Midbrain (tissue), 1 donor: ENCODE results near the gene KRTCAP2.
"Not testable (repeated sequence)": the region's sequence is repeated elsewhere in the genome, so short reads cannot be mapped to it uniquely, and the experiment has no call there.

Experiments
- DNase-seq: peaks from one replicate; lab custom pipeline; 2025; lab: John Stamatoyannopoulos, UW

The KRTCAP2 gene

DNA sequence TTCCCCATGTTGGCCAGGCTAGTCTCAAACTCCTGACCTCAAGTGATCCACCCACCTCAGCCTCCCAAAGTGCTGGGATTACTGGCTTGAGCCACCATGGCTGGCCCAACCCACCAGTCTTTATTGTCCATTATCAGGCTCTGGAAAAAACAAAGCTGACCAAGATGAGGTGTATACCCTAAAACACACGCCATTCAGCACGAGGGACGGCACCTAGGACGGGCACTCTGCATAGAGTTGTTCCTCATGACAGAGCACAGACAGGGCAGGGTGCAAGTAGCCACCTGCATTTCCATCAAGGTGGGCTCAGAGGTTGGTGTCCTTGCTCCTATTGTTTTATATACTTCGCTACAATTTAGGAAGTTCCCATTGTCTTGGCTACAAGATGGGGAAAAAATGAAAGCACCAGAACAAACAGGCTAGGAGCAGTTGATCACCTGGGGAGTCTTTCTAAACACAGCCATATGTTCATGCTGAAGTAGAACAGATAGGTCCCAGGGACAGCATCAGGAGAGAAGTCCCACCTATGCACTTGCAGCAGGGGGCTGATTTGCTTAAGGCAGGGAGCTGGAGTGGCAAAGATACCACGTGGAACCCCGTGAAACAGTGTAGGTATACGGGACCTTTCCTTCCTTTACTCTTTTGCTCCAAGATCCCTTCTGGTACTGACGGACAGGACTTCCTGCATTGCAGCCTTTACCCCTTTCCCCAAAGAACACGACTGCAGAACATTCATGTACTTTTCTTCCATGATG is 4.5 kb downstream of the KRTCAP2 start:
- no peak for DNase-seq

DNA sequence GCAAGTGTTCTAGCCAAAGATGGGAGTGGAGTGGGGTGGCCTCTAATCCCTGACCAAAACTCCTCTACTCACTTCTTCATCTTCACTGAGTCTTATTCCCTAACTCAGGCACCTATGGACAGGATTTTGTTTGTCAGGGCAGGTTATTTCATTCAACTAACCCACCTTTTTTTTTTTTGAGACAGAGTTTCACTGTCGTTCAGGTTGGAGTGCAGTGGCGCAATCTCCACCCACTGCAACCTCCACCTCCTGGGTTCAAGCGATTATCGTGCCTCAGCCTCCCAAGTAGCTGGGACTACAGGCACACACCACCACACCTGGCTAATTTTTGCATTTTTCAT is 5.0 kb downstream of the KRTCAP2 start:
- not testable (repeated sequence) for DNase-seq

DNA sequence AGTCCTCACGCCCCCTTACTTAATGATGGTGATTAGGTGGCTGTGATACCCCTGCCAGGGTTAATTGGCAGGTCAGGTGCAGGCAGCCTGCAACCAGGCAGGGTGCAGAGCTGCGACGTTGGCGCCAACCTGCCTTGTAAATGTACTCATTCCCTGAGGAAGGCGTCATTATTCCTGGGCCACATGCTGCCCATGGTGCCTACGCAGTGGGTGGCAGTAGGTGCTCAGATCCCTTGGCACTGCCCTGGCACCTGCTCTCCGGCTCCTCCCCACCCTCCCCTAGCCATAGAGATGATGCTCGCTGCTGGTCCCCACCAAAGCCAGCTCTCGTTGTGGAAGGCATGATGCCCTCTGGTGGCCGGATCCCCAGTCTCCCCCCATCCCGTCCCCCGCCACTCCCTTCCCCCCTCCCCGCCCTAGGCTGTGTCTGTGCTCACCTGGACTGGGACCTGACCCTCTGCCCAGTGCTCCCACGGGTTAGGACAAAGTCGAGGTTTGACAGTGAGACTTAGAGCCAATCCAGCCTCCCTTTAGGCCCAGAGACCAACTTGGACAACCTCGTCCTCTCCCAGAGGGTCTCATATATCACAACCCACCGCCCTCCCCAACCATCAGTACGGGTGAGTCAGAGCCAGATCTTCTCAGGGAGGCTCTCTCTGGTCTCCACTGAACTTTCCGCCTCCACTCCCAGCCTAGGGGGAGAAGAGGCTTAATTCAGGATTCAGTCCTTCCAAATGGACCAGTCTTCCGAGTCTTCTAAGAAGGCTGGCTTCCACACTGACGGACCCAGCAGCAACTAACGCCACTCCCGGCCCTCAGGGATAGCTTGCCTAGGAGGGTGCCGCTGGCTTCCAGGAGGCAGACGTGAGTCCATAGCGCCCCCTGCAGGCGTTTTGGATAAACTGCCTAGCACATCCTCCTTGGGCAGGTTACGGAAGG is 5.7 kb downstream of the KRTCAP2 start:
- peak; percentile 93 for DNase-seq

DNA sequence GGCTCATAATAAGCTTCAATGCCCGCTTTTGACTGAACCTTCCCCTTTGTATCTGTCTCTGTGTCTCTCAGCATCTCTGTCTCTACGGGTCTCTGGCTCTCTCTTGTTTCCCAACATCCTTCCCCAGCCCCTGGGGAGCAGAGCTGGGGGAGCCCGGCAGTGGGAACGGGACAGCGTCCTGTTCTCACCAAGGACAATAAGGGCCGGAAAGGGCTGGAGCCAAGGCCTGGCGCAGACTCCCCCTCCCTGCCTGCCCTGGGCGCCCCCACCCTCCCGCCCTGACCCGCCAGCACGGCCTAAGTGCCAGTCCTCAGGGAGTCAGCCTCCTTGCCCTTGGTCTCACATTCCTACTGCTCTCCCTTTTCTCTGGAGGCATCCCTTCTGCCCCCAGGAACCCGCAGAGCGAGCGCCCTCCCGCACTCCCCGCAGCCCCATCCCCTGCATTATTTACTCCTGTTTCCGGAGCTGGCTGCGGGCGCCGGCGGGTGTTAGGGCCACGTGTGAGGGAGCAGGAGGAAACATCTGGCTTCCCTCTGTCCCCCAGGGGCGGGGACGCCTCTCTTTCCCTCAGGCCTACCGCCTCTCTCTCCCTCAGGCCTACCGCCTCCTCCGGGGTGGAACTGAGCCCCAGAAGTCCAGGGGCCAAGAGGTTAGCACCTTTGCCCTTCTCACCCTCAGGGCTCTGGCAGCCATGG is 6.5 kb downstream of the KRTCAP2 start:
- DNase-seq: peak; percentile 31

DNA sequence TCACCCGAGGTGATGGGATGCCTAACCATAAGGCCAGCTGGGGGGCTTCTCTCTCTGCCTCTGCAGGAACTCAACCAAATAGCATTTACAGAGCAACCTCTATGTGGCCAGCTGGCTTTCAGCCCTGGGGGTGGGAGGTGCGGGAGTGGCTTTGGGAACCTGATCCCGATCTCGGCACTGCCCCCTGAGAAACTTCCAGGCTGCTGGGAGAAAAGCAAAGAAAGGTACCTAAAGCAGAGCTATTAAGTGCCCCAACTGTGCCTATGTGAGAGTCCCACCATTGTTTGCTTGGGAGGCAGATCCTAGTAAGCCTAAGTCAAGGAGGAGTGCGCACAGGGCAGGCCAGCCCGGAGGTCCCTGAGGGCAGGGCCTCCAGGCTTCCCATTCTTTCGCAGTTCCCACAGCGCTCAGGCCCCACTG is 7.0 kb downstream of the KRTCAP2 start:
- DNase-seq: no peak

DNA sequence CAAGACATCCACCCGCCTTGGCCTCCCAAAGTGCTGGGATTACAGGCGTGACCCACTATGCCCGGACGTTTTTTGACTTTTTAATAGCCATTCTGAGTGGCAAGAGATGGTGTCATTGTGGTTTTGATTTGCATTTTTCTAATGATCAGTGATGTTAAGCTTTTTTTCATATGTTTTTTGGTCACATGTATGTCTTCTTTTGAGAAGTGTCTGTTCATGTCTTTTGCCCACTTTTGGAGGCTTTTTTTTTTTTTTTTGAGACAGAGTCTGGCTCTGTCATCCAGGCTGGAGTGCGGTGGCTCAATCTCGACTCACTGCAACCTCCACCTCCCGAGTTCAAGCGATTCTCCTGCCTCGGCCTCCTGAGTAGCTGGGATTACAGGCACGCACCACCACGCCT is 8.5 kb downstream of the KRTCAP2 start:
- not testable (repeated sequence) for DNase-seq

DNA sequence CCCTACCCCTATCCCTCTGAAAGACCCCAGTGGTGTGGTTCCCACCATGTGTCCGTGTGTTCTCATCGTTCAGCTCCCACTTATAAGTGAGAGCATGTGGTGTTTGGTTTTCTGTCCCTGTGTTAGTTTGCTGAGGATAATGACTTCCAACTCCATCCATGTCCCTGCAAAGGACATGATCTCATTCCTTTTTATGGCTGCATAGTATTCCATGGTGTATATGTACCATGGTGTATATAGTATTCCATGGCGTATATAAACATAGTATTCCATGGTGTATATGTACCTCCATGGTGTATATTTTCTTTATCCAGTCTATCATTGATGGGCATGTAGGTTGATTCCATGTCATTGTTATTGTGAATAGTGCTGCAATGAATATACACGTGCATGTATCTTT is 9.3 kb downstream of the KRTCAP2 start:
- not testable (repeated sequence) for DNase-seq

DNA sequence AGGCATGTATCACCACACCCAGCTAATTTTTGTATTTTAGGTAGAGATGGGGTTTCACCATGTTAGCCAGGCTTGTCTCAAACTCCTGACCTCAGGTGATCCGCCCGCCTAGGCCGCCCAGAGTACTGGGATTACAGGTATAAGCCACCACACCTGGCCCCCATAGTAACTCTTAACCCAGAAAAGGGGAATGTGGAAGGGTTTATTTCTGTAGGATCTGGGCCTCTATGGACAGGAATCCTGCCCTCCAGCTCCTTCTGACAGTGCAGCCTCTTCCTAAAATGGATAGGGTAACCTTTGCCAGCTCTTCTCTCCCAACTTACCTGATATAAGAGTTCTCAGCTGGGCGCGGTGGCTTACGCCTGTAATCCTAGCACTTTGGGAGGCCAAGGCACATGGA is 10.5 kb downstream of the KRTCAP2 start:
- not testable (repeated sequence) for DNase-seq

DNA sequence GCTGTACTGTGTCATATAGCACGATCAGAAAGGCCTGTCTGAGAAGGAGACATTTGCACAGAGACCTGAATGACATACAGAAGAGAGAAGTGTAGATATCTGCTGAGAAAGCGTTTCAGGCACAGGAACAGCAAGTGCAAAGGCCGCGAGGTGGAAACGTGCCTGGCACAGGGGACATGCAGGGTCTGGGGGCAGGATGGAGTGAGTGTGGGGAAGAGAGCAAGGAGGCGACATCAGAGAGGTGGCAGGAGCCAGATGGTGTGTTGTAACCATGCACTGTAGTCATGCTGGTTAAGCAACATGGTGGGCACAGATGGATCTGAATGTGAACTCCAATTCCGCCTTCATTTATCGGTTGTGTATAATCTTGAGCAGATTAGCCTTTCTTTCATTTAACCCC is 13.0 kb downstream of the KRTCAP2 start:
- no peak for DNase-seq

DNA sequence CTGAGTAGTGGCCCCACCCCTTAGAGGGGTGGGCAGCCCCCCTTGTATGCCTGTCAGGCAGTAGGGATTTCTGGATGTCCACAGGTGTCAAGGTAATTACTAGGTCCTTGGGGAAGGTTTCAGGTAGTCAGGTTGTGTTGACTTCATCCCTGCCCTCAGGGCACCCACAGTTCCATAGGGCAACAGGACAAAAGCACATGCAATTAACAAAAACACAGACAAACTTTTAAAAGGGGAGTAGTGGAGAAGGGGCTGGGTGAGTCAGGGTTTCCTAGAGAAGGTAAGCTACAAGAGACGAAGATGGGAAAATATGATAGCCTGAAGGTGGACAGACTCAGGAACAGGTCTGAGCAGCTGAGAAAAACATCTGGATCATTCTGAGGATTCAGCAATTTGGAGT is 14.1 kb downstream of the KRTCAP2 start:
- DNase-seq: no peak

DNA sequence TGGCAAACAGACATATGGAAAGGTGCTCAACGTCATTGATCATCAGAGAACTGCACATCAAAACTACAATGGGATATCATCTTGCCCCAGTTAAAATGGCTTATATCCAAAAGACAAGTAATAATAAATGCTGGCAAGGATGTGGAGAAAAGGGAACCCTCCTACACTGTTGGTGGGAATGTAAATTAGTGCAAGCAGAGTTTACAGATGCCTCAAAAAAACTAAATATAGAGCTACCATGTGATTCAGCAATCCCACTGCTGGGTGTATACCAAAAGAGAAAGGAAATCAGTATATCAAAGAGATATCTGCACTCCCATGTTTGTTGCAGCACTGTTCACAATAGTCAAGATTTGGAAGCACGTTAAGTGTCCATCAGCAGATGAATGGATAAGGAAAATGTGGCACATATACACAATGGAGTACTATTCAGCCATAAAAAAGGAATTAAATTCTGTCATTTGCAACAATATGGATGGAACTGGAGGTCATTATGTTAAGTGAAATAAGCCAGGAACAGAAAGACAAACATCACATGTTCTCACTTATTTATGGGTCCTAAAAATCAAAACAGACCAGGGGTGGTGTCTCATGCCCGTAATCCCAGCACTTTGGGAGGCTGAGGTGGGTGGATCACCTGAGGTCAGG is 17.0 kb downstream of the KRTCAP2 start:
- not testable (repeated sequence) for DNase-seq

DNA sequence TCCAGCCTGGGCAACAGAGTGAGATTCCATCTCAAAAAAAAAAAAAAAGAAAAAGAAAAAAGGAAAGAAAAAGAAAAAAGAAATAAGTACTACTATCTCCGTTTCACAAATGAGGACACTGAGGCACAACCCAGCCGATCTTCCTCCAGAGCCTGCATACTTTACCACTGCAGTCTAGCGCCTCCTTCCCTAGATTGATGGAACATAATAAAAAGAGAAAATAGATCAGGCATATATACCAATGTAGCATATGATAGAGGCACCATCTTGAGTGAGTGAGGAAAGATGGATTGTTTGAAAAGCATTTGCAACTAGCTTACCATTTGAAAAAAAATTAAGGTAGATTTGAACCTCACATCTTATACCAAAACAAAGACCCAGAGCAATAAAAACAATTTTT is 27.6 kb downstream of the KRTCAP2 start:
- no peak for DNase-seq

DNA sequence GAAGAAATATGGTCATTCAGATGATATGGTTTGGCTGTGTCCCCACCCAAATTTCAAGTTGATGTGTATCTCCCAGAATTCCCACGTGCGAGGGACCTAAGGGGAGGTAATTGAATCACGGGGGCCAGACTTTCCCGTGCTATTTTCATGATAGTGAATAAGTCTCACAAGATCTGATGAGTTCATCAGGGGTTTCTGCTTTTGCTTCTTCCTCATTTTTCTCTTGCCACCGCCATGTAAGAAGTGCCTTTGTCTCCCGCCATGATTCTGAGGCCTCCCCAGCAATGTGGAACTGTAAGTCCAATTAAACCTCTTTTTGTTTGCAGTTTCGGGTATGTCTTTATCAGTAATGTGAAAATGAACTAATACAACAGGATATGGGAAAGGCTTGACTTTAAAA is 31.4 kb downstream of the KRTCAP2 start:
- no peak for DNase-seq

DNA sequence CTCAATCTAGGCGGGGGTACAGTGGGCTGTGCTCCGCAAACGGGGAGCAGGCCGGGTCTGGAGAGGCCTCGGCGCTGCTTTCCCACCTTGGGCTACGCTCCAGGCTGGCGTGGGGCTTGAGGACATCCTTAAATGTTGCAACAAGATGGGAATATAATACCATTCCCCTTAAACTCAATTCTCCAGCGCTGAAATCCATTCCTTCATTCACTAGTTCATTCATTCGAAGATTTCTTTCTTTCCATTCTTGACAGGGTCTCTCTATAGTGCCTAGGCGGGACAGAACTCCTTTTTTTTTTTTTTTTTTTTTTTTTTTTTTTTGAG is 32.5 kb downstream of the KRTCAP2 start:
- no peak for DNase-seq

DNA sequence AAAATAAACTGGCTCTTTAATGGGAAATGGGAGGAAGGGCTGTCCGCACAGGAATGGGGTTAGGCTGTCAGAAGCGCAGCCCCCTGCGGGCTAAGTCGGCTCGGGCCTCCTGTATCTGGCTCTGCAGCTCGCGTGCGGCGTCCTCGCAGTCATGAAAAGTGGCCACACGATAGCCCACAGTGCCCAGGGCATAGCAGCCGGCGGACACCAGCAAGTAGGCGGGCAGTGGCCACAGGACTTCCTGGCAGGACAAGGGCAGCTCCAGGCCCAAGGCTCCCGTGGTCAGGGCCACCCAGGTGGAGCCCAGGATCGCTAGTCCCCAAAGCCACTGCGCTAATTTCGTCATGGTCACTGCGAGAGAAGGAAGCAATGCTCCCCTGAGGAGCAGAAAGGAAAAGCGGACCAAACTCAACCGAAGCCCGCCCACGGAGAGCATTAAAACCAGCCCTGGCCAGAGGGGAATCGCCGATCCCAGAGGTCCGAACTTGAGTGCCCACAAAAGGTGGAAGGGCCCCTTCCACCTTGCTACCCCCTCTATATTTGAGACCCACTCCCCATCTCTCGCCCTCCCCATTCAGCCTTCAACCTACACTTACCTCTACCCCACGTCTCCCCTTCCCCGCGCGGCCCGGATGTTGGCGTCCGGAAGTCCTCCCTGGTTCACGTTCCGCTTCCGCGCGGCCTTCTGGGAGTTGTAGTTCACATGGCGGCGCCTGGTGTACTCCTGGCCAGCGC is 33.0 kb downstream of the KRTCAP2 start, which contains the start of gene DPM3:
DPM3 (minus strand) TSS at position 637 of the 735 bp plus-strand sequence; CDS start at position 346, 291 bp downstream.
- peak; percentile 91 for DNase-seq

DNA sequence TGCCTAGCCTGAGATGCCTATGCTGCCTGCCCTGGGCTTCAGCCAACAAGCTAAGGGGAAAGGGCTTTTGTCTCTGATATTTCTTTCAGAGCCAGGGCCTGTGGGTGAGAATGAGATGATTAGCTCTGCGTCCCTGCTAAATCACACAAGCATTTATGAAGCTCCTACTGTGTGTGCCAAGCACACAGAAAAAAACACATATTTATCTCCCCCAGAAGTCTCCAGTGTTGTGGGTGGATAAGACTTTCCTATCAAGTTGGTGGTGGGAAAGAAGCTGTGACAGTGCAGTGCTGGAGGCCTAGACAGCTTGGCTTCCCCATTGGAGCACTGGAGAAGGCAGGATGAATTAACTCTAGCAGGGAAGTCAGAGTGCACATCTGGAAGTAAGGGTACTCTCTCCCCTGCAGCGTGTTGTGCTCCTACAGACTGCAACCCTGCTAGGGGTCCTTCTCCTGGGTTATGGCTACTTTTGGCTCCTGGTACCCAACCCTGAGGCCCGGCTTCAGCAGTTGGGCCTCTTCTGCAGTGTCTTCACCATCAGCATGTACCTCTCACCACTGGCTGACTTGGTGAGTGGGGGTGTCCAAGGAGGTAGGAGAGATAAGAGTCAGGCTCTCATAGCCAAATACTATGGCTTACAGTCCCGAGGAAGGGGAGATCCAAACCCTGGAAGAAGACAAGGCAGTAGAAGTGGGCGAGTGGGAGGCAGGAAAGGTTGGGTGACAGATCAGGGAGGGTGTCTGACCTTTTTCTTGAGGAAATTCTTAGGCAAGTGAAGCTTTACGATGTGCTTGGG is 35.8 kb downstream of the KRTCAP2 start:
- DNase-seq: no peak

DNA sequence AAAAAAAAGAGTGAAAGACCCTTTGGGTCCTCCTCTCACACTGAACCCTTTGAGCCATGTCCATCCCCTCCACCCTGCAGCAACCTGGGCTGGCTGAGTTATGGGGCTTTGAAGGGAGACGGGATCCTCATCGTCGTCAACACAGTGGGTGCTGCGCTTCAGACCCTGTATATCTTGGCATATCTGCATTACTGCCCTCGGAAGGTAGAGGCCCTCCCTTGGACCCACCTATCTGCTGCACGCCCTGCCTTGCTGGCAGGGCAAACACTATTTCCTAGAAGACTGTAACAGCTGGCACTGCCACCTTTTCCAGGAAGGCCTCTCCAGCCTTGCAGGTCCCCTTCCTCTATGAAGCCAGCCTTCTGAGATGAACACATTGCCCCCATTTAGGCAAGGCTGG is 36.4 kb downstream of the KRTCAP2 start:
- DNase-seq: no peak

DNA sequence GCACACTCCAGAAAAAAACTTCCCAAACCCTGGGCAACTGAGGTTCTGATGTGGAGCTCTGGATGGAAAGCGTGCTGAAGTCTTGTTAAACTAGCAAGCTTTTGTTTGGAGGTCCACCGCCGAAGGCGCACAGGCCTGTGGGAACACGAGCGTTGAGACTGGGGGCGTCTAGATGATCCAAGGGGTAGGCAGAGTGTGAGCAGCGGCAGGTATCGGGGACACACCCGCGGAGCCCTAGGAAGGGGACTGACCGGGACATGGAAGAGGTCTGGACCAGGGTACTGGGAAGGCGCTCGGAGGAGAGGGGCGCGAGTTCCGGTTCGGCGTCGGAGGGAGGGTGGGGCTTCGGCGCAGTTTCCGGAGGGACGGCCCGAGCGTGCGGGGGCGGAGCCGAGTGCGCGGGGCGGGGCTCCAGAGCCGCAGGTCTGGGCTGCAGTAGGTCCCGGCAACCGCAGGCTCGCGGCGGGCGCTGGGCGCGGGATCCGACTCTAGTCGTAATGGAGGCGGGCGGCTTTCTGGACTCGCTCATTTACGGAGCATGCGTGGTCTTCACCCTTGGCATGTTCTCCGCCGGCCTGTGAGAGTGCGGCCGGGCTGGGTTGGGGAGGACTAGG is 37.6 kb downstream of the KRTCAP2 start, which contains the start of gene SLC50A1:
SLC50A1 (plus strand) TSS at position 438 of the 614 bp plus-strand sequence; CDS start at position 498, 60 bp downstream.
- peak; percentile 94 for DNase-seq

DNA sequence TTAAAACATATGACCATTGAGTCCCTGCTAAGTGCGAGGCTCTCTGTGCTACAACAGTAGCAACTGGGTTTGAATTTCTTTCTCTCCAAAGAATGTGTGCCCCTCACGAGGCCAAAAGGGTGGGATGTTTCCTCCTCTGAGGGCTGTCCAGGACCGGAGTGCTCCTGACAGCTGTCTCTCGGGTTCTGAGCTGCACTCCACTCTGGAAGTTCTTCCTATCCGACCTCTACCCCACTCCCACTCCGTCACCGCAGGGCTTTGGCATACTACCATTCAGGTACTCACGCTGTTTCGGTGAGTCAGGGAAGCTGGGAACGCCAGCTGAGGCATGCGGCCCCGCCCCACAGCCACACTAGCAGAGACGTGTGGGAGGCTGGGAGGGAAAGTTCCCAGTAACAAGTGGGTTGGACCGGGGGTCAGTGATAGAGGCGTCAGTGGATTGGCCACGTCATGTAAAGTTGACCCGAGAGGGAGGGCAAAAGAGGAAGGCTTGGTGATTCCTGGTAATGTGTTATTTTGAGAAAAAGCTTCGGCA is 38.2 kb downstream of the KRTCAP2 start:
- peak; percentile 51 for DNase-seq

DNA sequence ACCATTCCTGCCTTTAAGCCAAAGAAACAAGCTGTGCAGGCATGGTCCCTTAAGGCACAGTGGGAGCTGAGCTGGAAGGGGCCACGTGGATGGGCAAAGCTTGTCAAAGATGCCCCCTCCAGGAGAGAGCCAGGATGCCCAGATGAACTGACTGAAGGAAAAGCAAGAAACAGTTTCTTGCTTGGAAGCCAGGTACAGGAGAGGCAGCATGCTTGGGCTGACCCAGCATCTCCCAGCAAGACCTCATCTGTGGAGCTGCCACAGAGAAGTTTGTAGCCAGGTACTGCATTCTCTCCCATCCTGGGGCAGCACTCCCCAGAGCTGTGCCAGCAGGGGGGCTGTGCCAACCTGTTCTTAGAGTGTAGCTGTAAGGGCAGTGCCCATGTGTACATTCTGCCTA is 38.8 kb downstream of the KRTCAP2 start:
- no peak for DNase-seq
